GM19324 (cell line): Measurements from ENCODE around the gene CEACAM20.
"Not testable (repeated sequence)": the region's sequence is repeated elsewhere in the genome, so short reads cannot be mapped to it uniquely, and the experiment has no call there.

Source experiments
- ATAC-seq: cut with Tn5 transposase; IDR thresholded peaks from one replicate; pipeline ENCODE4 v1.9.1; 2021; ENCODE audit warnings: mild to moderate bottlenecking, moderate library complexity; ENCODE audit not compliant: unreplicated experiment, low FRiP score

CEACAM20 gene

GRCh38 chr19:44499559-44499958 is 29.9 kb downstream of the CEACAM20 start:
- no peak for ATAC-seq

GRCh38 chr19:44498988-44499387 is 30.5 kb downstream of the CEACAM20 start:
- ATAC-seq: no peak

GRCh38 chr19:44496711-44497110 is 32.8 kb downstream of the CEACAM20 start:
- no peak for ATAC-seq

DNA sequence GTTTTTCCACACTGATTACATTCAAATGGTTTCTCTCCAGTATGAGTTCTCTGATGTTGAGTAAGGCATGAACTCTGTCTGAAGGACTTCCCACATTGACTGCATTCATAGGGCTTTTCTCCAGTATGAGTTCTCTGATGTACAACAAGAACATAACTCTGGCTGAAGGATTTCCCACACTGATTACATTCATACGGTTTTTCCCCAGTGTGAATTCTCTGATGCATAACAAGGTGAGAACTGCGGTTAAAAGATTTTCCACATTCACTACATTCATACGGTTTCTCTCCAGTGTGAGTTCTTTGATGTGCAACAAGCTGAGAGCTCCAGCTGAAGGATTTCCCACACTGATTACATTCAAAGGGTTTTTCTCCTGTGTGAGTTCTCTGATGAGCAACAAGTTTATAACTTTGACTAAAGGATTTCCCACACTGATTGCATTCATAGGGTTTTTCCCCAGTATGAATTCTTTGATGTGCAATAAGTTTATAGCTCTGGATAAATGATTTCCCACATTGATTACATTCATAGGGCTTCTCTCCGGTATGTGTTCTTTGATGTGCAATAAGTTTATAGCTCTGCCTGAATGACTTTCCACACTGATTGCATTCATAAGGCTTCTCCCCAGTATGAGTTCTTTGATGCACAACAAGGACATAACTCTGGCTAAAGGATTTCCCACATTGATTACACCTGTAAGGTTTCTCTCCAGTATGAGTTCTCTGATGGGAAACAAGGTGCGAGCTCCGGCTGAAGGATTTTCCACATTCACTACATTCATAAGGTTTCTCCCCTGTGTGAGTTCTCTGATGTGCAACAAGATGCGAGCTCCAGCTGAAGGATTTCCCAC is 52.7 kb downstream of the CEACAM20 start:
- ATAC-seq: no peak

DNA sequence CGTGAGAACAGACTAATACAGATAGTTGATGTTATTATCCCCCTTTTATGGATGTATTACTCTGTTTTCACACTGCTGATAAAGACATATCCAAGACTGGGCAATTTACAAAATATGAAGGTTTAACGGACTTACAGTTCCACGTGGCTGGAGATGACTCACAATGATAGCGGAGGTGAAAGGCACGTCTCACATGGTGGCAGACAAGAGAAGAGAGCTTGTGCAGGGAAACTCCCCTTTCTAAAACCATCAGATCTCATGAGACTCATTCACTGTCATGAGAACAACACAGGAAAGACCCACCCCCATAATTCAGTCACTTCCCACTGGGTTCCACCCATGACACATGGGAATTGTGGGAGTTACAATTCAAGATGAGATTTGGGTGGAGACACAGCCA is 60.7 kb downstream of the CEACAM20 start:
- ATAC-seq: not testable (repeated sequence)

GRCh38 chr19:44462600-44463286 is 66.7 kb downstream of the CEACAM20 start:
- not testable (repeated sequence) for ATAC-seq
